GM12873 (cell line): ENCODE data around the gene CH25H.

ENCODE experiments used
- CTCF ChIP-seq: IDR thresholded peaks from 2 replicates; pipeline ENCODE4 v1.5.1; 2012; ENCODE audit warnings: low read depth, mild to moderate bottlenecking, moderate library complexity, low read length, control low read depth; ENCODE audit not compliant: insufficient read depth; ENCODE audit errors: missing control alignments

The CH25H gene

GRCh38 chr10:89245802-89246201 lies 38.7 kb upstream of the CH25H start:
- peak; percentile 59 for TF ChIP-seq CTCF

GRCh38 chr10:89242840-89243568 lies 35.9 kb upstream of the CH25H start:
- TF ChIP-seq CTCF, result no peak

GRCh38 chr10:89242345-89242684 lies 35.2 kb upstream of the CH25H start:
- TF ChIP-seq CTCF, result no peak

GRCh38 chr10:89241486-89242344 lies 34.6 kb upstream of the CH25H start:
- no peak for TF ChIP-seq CTCF

GRCh38 chr10:89241026-89241425 lies 33.9 kb upstream of the CH25H start:
- no peak for TF ChIP-seq CTCF

GRCh38 chr10:89240519-89240918 lies 33.4 kb upstream of the CH25H start:
- TF ChIP-seq CTCF, result no peak

GRCh38 chr10:89238956-89239644 lies 32.0 kb upstream of the CH25H start:
- peak; percentile 37 for TF ChIP-seq CTCF
